ENCODE data around the gene SHMT2. TPM values are rescaled to one million over a fixed set of nuclear protein-coding genes. Genes with fewer than 3 reads are reported as not detected.
"Not testable (repeated sequence)": the region's sequence is repeated elsewhere in the genome, so short reads cannot be mapped to it uniquely, and the experiment has no call there.

SHMT2 gene
- total RNA-seq, 1 donor from 2014 or later: 490 TPM

DNA sequence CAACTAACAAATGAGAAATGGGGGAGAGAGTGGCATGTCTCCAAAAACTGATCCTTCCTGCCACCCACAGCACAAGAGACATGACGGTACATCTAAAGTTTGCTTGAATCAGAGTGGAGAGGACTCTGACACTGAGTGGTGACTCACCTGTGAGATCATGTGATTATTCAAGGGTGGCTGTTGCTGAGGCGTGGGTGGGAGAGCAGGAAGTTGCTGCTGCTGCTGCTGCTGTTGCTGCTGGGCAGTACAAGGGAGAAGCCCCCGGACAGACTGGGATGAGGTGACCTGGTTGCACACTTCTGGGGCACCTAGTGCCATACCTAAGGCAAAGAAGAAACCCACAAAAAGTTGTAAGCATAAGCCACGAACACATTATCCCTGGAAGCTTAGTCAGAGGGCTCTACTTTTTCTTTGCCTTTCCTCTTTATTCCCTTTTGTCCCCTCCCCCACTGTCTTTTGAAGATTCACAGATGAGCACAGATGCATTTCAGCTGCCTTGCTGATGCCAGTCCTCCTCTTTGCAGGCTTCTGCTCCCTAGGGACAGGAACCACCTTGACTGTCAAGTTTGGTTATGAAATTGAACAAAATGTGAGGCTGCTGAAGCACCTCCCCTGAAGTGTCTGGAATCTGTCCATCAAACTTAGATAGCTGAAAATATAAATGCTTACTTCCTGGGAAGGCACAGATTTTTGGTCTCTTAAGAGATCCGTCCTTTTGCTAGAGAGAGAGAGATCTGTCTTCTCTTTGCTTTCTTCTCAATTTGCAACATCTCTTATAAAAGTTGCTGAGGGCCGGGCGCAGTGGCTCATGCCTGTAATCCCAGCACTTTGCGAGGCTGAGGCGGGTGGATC is 50.9 kb downstream of the SHMT2 start:
- peak; percentile 94 for DNase-seq (ENCODE audit: low read depth)
- no peaks in the 10 kb centered on the region for H3K27me3 ChIP-seq (ENCODE audit: control insufficient read depth, insufficient read depth, low read length)
- H3K36me3 ChIP-seq (ENCODE audit: control insufficient read depth, insufficient read depth, low read length): no peaks in the 10 kb centered on the region
- no peak overlapping the region for H3K4me3 ChIP-seq (ENCODE audit: low read depth, low read length)
- TF ChIP-seq, protein P1, sequence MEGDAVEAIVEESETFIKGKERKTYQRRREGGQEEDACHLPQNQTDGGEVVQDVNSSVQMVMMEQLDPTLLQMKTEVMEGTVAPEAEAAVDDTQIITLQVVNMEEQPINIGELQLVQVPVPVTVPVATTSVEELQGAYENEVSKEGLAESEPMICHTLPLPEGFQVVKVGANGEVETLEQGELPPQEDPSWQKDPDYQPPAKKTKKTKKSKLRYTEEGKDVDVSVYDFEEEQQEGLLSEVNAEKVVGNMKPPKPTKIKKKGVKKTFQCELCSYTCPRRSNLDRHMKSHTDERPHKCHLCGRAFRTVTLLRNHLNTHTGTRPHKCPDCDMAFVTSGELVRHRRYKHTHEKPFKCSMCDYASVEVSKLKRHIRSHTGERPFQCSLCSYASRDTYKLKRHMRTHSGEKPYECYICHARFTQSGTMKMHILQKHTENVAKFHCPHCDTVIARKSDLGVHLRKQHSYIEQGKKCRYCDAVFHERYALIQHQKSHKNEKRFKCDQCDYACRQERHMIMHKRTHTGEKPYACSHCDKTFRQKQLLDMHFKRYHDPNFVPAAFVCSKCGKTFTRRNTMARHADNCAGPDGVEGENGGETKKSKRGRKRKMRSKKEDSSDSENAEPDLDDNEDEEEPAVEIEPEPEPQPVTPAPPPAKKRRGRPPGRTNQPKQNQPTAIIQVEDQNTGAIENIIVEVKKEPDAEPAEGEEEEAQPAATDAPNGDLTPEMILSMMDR (IDR thresholded peaks at IDR 0.05; ENCODE audit: insufficient read depth, low read length, poor library complexity, severe bottlenecking): no peak

DNA sequence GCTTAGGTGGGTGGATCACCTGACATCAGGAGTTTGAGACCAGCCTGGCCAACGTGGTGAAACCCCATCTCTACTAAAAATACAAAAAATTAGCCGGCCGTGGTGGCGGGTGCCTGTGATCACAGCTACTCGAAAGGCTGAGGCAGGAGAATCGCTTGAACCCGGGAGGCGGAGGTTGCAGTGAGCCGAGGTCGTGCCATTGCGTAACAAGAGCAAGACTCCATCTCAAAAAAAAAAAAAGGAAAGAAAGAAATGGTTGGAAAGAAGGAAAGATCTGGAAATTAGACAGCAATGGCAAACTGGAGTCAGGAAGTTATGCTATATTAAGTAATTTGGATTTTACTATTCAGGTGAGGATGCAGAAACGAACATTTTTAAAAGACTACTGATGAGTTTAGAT is 52.6 kb downstream of the SHMT2 start:
- DNase-seq (ENCODE audit: low read depth); H3K27me3 ChIP-seq (ENCODE audit: control insufficient read depth, insufficient read depth, low read length); H3K36me3 ChIP-seq (ENCODE audit: control insufficient read depth, insufficient read depth, low read length); H3K4me3 ChIP-seq (ENCODE audit: low read depth, low read length): not testable (repeated sequence)

Other genes starting within 250 kb of the SHMT2 start
- gene ZBTB39, start 223.2 kb upstream of the SHMT2 start, total RNA-seq: 8.5 and 10.0 TPM in 2 replicates
- gene TAC3, start 213.2 kb upstream of the SHMT2 start, total RNA-seq: not detected in 2 replicates
- gene MYO1A, start 179.6 kb upstream of the SHMT2 start, total RNA-seq: not detected in 2 replicates
- 6.1 and 7.9 TPM in 2 replicates for gene NEMP1, start 150.9 kb upstream of the SHMT2 start, total RNA-seq
- gene NAB2, start 140.6 kb upstream of the SHMT2 start, total RNA-seq: 28.6 and 32.0 TPM in 2 replicates
- 66.4 and 67.8 TPM in 2 replicates for gene STAT6, start 118.3 kb upstream of the SHMT2 start, total RNA-seq
- gene LRP1, start 101.2 kb upstream of the SHMT2 start, total RNA-seq: 40.2 and 53.6 TPM in 2 replicates
- not detected in 2 replicates for gene LRP1-AS, start 82.1 kb upstream of the SHMT2 start, total RNA-seq
- gene NXPH4, start 12.9 kb upstream of the SHMT2 start, total RNA-seq: 3.1 and 5.9 TPM in 2 replicates
- gene STAC3, start 21.5 kb downstream of the SHMT2 start, total RNA-seq: 0.71 TPM in 1 of 2 replicates, not detected in the other
- 17.9 and 18.5 TPM in 2 replicates for gene R3HDM2, start 201.3 kb downstream of the SHMT2 start, total RNA-seq
- not detected in 2 replicates for gene INHBC, start 205.1 kb downstream of the SHMT2 start, total RNA-seq
- gene INHBE, start 225.6 kb downstream of the SHMT2 start, total RNA-seq: 4.4 and 8.7 TPM in 2 replicates
- 1.6 TPM in 2 replicates for gene GLI1, start 230.1 kb downstream of the SHMT2 start, total RNA-seq